ENCODE data around the gene MLLT10. TPM values are rescaled to one million over a fixed set of nuclear protein-coding genes. Genes with fewer than 3 reads are reported as not detected.
"Not testable (repeated sequence)": the region's sequence is repeated elsewhere in the genome, so short reads cannot be mapped to it uniquely, and the experiment has no call there.

The MLLT10 gene
- total RNA-seq, 1 donor from 2014 or later = 71.6 TPM

- DNase-seq = no peak
Observed at GRCh38 chr10:21528236-21529031, 5.6 kb upstream of the MLLT10 start.

GRCh38 chr10:21529032-21529910, 4.8 kb upstream of the MLLT10 start:
- DNase-seq = no peak

GRCh38 chr10:21530168-21530567, 3.9 kb upstream of the MLLT10 start:
- DNase-seq = no peak

GRCh38 chr10:21530641-21531040, 3.4 kb upstream of the MLLT10 start:
- DNase-seq = no peak

GRCh38 chr10:21531164-21531563, 2.9 kb upstream of the MLLT10 start:
- DNase-seq = no peak

- DNase-seq = no peak
Observed at GRCh38 chr10:21532694-21533466, 1.2 kb upstream of the MLLT10 start.

- DNase-seq = no peak
Observed at GRCh38 chr10:21534280-21534586, 201 bp downstream of the MLLT10 start.

GRCh38 chr10:21534604-21535493, 817 bp downstream of the MLLT10 start:
- no peak for DNase-seq

- DNase-seq = no peak
Observed at GRCh38 chr10:21535494-21535965, 1.5 kb downstream of the MLLT10 start.

- DNase-seq = not testable (repeated sequence)
Observed at GRCh38 chr10:21535976-21536375, 1.9 kb downstream of the MLLT10 start.

- no peak for DNase-seq
Observed at GRCh38 chr10:21536874-21537273, 2.8 kb downstream of the MLLT10 start.

- DNase-seq = not testable (repeated sequence)
Observed at GRCh38 chr10:21540701-21541100, 6.7 kb downstream of the MLLT10 start.

GRCh38 chr10:21547246-21547645, 13.2 kb downstream of the MLLT10 start:
- DNase-seq = no peak

GRCh38 chr10:21552638-21553037, 18.6 kb downstream of the MLLT10 start:
- no peak for DNase-seq

GRCh38 chr10:21556527-21556926, 22.5 kb downstream of the MLLT10 start:
- DNase-seq = no peak

- not testable (repeated sequence) for DNase-seq
Observed at GRCh38 chr10:21558984-21559383, 25.0 kb downstream of the MLLT10 start.

- no peak for DNase-seq
Observed at GRCh38 chr10:21570761-21571521, 36.9 kb downstream of the MLLT10 start.

- DNase-seq = no peak
Observed at GRCh38 chr10:21572578-21572977, 38.5 kb downstream of the MLLT10 start.

GRCh38 chr10:21574514-21574913, 40.5 kb downstream of the MLLT10 start:
- not testable (repeated sequence) for DNase-seq

GRCh38 chr10:21579291-21579690, 45.3 kb downstream of the MLLT10 start:
- DNase-seq = no peak

GRCh38 chr10:21581421-21581834, 47.4 kb downstream of the MLLT10 start:
- not testable (repeated sequence) for DNase-seq
